Stimulated activated CD8-positive, alpha-beta memory T cell treated with anti-CD3 and anti-CD28 coated beads, Interleukin-7, amount 100 ng/mL, for 24 hours (primary cell): ENCODE data around the gene CABP4.

Experiments used
- DNase-seq: peaks from one replicate; pipeline ENCODE4 v3.0.0-alpha.2; 2020; ENCODE audit warnings: low read depth

Gene CABP4

GRCh38 chr11:67435727-67436458, 19.3 kb upstream of the CABP4 start:
- no peak for DNase-seq

GRCh38 chr11:67436459-67437081, 18.6 kb upstream of the CABP4 start:
- peak; percentile 57 for DNase-seq

- DNase-seq = peak; percentile 49
Observed at GRCh38 chr11:67437082-67437808, 17.9 kb upstream of the CABP4 start, which contains the start of gene PTPRCAP. TSS of gene PTPRCAP (minus strand) at chr11:67437682. CDS start at chr11:67437619, 63 bp downstream.

- no peak for DNase-seq
Observed at GRCh38 chr11:67437809-67438157, 17.4 kb upstream of the CABP4 start.

- DNase-seq = peak; percentile 56
Observed at GRCh38 chr11:67438158-67438902, 16.8 kb upstream of the CABP4 start.

GRCh38 chr11:67439321-67440228, 15.6 kb upstream of the CABP4 start:
- no peak for DNase-seq

GRCh38 chr11:67440229-67441097, 14.7 kb upstream of the CABP4 start:
- no peak for DNase-seq

GRCh38 chr11:67441098-67441563, 14.0 kb upstream of the CABP4 start:
- no peak for DNase-seq

- no peak for DNase-seq
Observed at GRCh38 chr11:67441731-67442351, 13.3 kb upstream of the CABP4 start.

- no peak for DNase-seq
Observed at GRCh38 chr11:67442504-67443404, 12.4 kb upstream of the CABP4 start.

GRCh38 chr11:67445515-67445914, 9.6 kb upstream of the CABP4 start:
- no peak for DNase-seq

- no peak for DNase-seq
Observed at GRCh38 chr11:67448220-67448609, 6.9 kb upstream of the CABP4 start.

- DNase-seq = no peak
Observed at GRCh38 chr11:67449116-67449844, 5.9 kb upstream of the CABP4 start.

GRCh38 chr11:67450796-67451657, 4.1 kb upstream of the CABP4 start:
- no peak for DNase-seq

GRCh38 chr11:67451658-67451976, 3.5 kb upstream of the CABP4 start:
- no peak for DNase-seq

GRCh38 chr11:67452141-67452952, 2.8 kb upstream of the CABP4 start, which contains the start of gene GPR152:
TSS of gene GPR152 (minus strand) at chr11:67452729. CDS start at chr11:67452724, 5 bp downstream.
- no peak for DNase-seq
